Neural progenitor cell (in vitro differentiated cells): ENCODE measurements around the gene ARHGEF25.

Source experiments
- CTCF ChIP-seq: fragments of 200-600 bp; sonication (generic); IDR thresholded peaks from 2 replicates; pipeline ENCODE4 v1.5.1; 2017; ENCODE audit warnings: antibody characterized with exemption, mild to moderate bottlenecking
- EZH2 ChIP-seq: fragments of 200-600 bp; sonication (generic); IDR thresholded peaks from 2 replicates; pipeline ENCODE4 v1.6.1; 2017; ENCODE audit warnings: antibody characterized with exemption, mild to moderate bottlenecking, moderate library complexity

GRCh38 chr12:57630891-57631433 lies 19.7 kb downstream of the ARHGEF25 start:
- TF ChIP-seq EZH2 (no peak), CTCF (no peak)
